Spleen (tissue), 7 donors: Measurements from ENCODE around the gene TTLL5.

Experiments used
- POLR2AphosphoS5 ChIP-seq, 3 donors: sonication (generic); formaldehyde crosslinking; IDR thresholded peaks; one replicate each; pipeline ENCODE4 v1.5.1; 2017; ENCODE audit warnings: antibody characterized with exemption in 3 of 3
- TF ChIP-seq, protein P1 (sequence below), 11 experiments: fragments of 200-600 bp in 7 of 11; fragments of 450-650 bp in 4 of 11; sonication (generic) in 4 of 11; IDR thresholded peaks in 8 of 11; conservative IDR thresholded peaks in 3 of 11; 1 replicate in 7 of 11; 2 replicates in 4 of 11; pipeline versions ENCODE4 v1.4.0 to v1.8.0; 2016 to 2021; ENCODE audit warnings: antibody characterized with exemption in 11 of 11, inconsistent platforms in 4 of 11, mild to moderate bottlenecking in 1 of 11
- donor health status: DM: no; HTN: no; CAD: no; lungs with moderate emphysema.
- donor health status: DM: no; HTN: no; CAD: no.
- donor health status: DM: no; HTN: no; CAD: no.

DNA sequence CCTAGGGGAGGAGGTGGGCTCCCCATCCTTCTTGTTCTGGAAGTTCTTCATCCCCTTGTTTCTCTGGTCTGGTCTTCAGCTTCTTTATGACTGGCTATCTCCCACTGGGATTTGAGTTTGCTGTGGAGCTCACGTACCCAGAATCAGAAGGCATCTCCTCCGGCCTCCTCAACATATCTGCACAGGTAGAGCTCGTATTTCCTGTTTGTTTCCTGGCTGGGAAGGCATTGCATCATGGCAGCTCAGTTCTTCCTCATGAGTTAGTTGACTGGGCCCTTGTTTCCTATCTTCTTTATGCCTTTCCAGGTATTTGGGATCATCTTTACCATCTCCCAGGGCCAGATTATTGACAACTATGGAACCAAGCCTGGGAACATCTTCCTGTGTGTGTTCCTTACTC, 20.2 kb upstream of the TTLL5 start:
- no peak for TF ChIP-seq POLR2AphosphoS5 (IDR thresholded peaks at IDR 0.05)
- TF ChIP-seq, protein P1, sequence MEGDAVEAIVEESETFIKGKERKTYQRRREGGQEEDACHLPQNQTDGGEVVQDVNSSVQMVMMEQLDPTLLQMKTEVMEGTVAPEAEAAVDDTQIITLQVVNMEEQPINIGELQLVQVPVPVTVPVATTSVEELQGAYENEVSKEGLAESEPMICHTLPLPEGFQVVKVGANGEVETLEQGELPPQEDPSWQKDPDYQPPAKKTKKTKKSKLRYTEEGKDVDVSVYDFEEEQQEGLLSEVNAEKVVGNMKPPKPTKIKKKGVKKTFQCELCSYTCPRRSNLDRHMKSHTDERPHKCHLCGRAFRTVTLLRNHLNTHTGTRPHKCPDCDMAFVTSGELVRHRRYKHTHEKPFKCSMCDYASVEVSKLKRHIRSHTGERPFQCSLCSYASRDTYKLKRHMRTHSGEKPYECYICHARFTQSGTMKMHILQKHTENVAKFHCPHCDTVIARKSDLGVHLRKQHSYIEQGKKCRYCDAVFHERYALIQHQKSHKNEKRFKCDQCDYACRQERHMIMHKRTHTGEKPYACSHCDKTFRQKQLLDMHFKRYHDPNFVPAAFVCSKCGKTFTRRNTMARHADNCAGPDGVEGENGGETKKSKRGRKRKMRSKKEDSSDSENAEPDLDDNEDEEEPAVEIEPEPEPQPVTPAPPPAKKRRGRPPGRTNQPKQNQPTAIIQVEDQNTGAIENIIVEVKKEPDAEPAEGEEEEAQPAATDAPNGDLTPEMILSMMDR (IDR thresholded peaks at IDR 0.05 in 8 of 11, conservative IDR thresholded peaks at IDR 0.05 in 3 of 11) = no peak
